IMR-90 (cell line): ENCODE measurements around the gene PAQR5. TPM values are rescaled to one million over a fixed set of nuclear protein-coding genes. Genes with fewer than 3 reads are reported as not detected.

Experiments
- ATAC-seq: fragments of 200-7000 bp; cut with Tn5 transposase; 2 replicates; pipeline ENCODE4 v1.9.1; 2020; ENCODE audit warnings: low read depth, mild to moderate bottlenecking, moderate library complexity
- BruUV-seq: library from RNA; stranded (reverse); fragments of 400-500 nt; replicated peaks from 2 replicates; lab custom pipeline; 2021; lab: Mats Ljungman, UMichigan
- CTCF ChIA-PET: fragments of 300-600 bp; formaldehyde crosslinking; extraction: SDS; loops from one replicate; lab custom pipeline; 2021; ENCODE audit warnings: antibody characterized with exemption; lab: Yijun Ruan, JAX
- POLR2A ChIA-PET: fragments of 300-600 bp; sonication (Branson Sonifier 250); formaldehyde crosslinking; loops from one replicate; lab custom pipeline; 2022; ENCODE audit warnings: antibody characterized with exemption; ENCODE audit not compliant: unreplicated experiment; lab: Charles Lee
- DNase-seq: peaks from one replicate; pipeline ENCODE4 v3.0.0; 2013
- H2AFZ ChIP-seq: replicated peaks from 2 replicates; pipeline ENCODE3; 2013; ENCODE audit warnings: low read length, mild to moderate bottlenecking; ENCODE audit not compliant: poor library complexity
- H2AK5ac ChIP-seq: 2 replicates; pipeline ENCODE4 v1.6.1; 2013; ENCODE audit warnings: low read depth, low read length, inconsistent platforms
- H2AK9ac ChIP-seq: replicated peaks from 2 replicates; pipeline ENCODE3; 2013; ENCODE audit warnings: mild to moderate bottlenecking, low read depth, low read length, moderate library complexity; ENCODE audit not compliant: poor library complexity
- H2BK120ac ChIP-seq: 2 replicates; pipeline ENCODE4 v1.6.1; 2013; ENCODE audit warnings: low read depth, low read length, inconsistent platforms
- H2BK15ac ChIP-seq: 3 replicates; pipeline ENCODE4 v1.6.1; 2013; ENCODE audit warnings: low read depth, low read length, inconsistent platforms
- H2BK20ac ChIP-seq: 2 replicates; pipeline ENCODE4 v1.6.1; 2013; ENCODE audit warnings: low read depth, mild to moderate bottlenecking, inconsistent platforms, low read length, moderate library complexity
- H2BK5ac ChIP-seq: 2 replicates; pipeline ENCODE4 v1.6.1; 2013; ENCODE audit warnings: mild to moderate bottlenecking, low read depth, low read length, inconsistent platforms; ENCODE audit not compliant: poor library complexity, severe bottlenecking
- H3K14ac ChIP-seq: replicated peaks from 2 replicates; pipeline ENCODE4 v1.6.1; 2013; ENCODE audit warnings: low read depth, low read length, inconsistent platforms
- H3K18ac ChIP-seq: 2 replicates; pipeline ENCODE4 v1.6.1; 2013; ENCODE audit warnings: low read depth, low read length, control low read depth
- H3K23ac ChIP-seq: 2 replicates; pipeline ENCODE4 v1.6.1; 2013; ENCODE audit warnings: low read depth, low read length, inconsistent platforms
- H3K27ac ChIP-seq: 2 replicates; pipeline ENCODE4 v1.5.1; 2013; ENCODE audit warnings: mild to moderate bottlenecking, control low read depth, low read length; ENCODE audit not compliant: insufficient read depth
- H3K27me3 ChIP-seq: 2 replicates; pipeline ENCODE4 v1.6.1; 2013; ENCODE audit warnings: low read length; ENCODE audit not compliant: control insufficient read depth, insufficient read depth
- H3K36me3 ChIP-seq: 2 replicates; pipeline ENCODE4 v1.6.1; 2013; ENCODE audit warnings: low read length, mixed read lengths; ENCODE audit not compliant: control insufficient read depth, insufficient read depth
- H3K4ac ChIP-seq: 2 replicates; pipeline ENCODE4 v1.6.1; 2013; ENCODE audit warnings: low read depth, low read length, inconsistent platforms
- H3K4me1 ChIP-seq: 2 replicates; pipeline ENCODE4 v1.6.1; 2013; ENCODE audit warnings: low read length, mixed read lengths; ENCODE audit not compliant: control insufficient read depth, insufficient read depth
- H3K4me2 ChIP-seq: 2 replicates; pipeline ENCODE4 v1.6.1; 2013; ENCODE audit warnings: low read depth, mild to moderate bottlenecking, control low read depth, low read length, moderate library complexity
- H3K4me3 ChIP-seq: 2 replicates; pipeline ENCODE4 v1.5.1; 2013; ENCODE audit warnings: low read depth, mild to moderate bottlenecking, control low read depth, low read length, moderate library complexity; ENCODE audit not compliant: insufficient read depth
- H3K56ac ChIP-seq: 2 replicates; pipeline ENCODE4 v1.6.1; 2013; ENCODE audit warnings: low read length, inconsistent platforms; ENCODE audit not compliant: insufficient read depth; ENCODE audit errors: extremely low read depth
- H3K79me1 ChIP-seq, 2 experiments: 2 replicates each; pipeline ENCODE4 v1.6.1; 2013; ENCODE audit warnings: low read length in 2 of 2, inconsistent platforms in 1 of 2, low read depth in 1 of 2
- H3K9ac ChIP-seq: 2 replicates; pipeline ENCODE4 v1.6.1; 2013; ENCODE audit warnings: low read depth, low read length, control low read depth
- H3K9me1 ChIP-seq: 2 replicates; pipeline ENCODE4 v1.6.1; 2013; ENCODE audit warnings: low read length, inconsistent platforms; ENCODE audit not compliant: insufficient read depth
- H3K9me3 ChIP-seq: 2 replicates; pipeline ENCODE4 v1.6.1; 2013; ENCODE audit warnings: low read length; ENCODE audit not compliant: control insufficient read depth, insufficient read depth
- H4K20me1 ChIP-seq: 2 replicates; pipeline ENCODE4 v1.6.1; 2013; ENCODE audit warnings: low read length, inconsistent platforms; ENCODE audit not compliant: insufficient read depth
- H4K5ac ChIP-seq: 2 replicates; pipeline ENCODE4 v1.6.1; 2013; ENCODE audit warnings: mild to moderate bottlenecking, low read depth, low read length, control low read depth
- H4K8ac ChIP-seq, 2 experiments: 2 replicates each; pipeline ENCODE4 v1.6.1; 2013; ENCODE audit warnings: low read depth in 2 of 2, low read length in 2 of 2, control low read depth in 1 of 2, inconsistent platforms in 1 of 2
- H4K91ac ChIP-seq: 2 replicates; pipeline ENCODE4 v1.6.1; 2013; ENCODE audit warnings: low read depth, low read length, inconsistent platforms; ENCODE audit not compliant: insufficient read depth
- BHLHE40 ChIP-seq: fragments of 150-350 bp; IDR thresholded peaks from 2 replicates; pipeline ENCODE4 v1.6.1; 2016; ENCODE audit warnings: mild to moderate bottlenecking, low read depth, low read length
- CHD1 ChIP-seq: IDR thresholded peaks from 2 replicates; pipeline ENCODE4 v1.6.1; 2012; ENCODE audit warnings: low read depth, low read length, improper control_type of control experiment
- CTCF ChIP-seq: conservative IDR thresholded peaks from 2 replicates; pipeline ENCODE4 v1.5.1; 2012; ENCODE audit warnings: mild to moderate bottlenecking, low read depth, low read length, improper control_type of control experiment
- ELK1 ChIP-seq: fragments of 150-350 bp; IDR thresholded peaks from 2 replicates; pipeline ENCODE4 v1.6.1; 2016; ENCODE audit warnings: low read depth, mild to moderate bottlenecking, low read length, moderate library complexity, borderline replicate concordance
- MAZ ChIP-seq: IDR thresholded peaks from 2 replicates; pipeline ENCODE4 v1.6.1; 2012; ENCODE audit warnings: low read depth, mild to moderate bottlenecking, low read length, improper control_type of control experiment, moderate library complexity, borderline replicate concordance
- MXI1 ChIP-seq: IDR thresholded peaks from 2 replicates; pipeline ENCODE4 v1.6.1; 2012; ENCODE audit warnings: low read depth, mild to moderate bottlenecking, low read length, moderate library complexity, borderline replicate concordance
- NFE2L2 ChIP-seq: fragments of 150-350 bp; IDR thresholded peaks from 2 replicates; pipeline ENCODE4 v1.6.1; 2016; ENCODE audit warnings: low read depth, mild to moderate bottlenecking, low read length
- POLR2A ChIP-seq: IDR thresholded peaks from 2 replicates; pipeline ENCODE4 v1.6.1; 2012; ENCODE audit warnings: mild to moderate bottlenecking, low read depth, low read length
- RAD21 ChIP-seq: IDR thresholded peaks from 2 replicates; pipeline ENCODE4 v1.6.1; 2012; ENCODE audit warnings: low read length, improper control_type of control experiment
- RCOR1 ChIP-seq: IDR thresholded peaks from 2 replicates; pipeline ENCODE4 v1.6.1; 2012; ENCODE audit warnings: mild to moderate bottlenecking, low read length, improper control_type of control experiment; ENCODE audit not compliant: insufficient replicate concordance
- RFX5 ChIP-seq: IDR thresholded peaks from 2 replicates; pipeline ENCODE4 v1.8.0; 2012; ENCODE audit warnings: low read depth, mild to moderate bottlenecking, low read length, moderate library complexity
- SMC3 ChIP-seq: fragments of 150-350 bp; IDR thresholded peaks from 2 replicates; pipeline ENCODE4 v1.6.1; 2016; ENCODE audit warnings: low read depth, mild to moderate bottlenecking, antibody characterized with exemption, low read length, moderate library complexity
- USF2 ChIP-seq: fragments of 150-350 bp; IDR thresholded peaks from 2 replicates; pipeline ENCODE4 v1.6.1; 2017; ENCODE audit warnings: mild to moderate bottlenecking, antibody characterized with exemption, low read length, low read depth
- WGBS, 2 experiments: methylation state at CpG; one replicate each; pipeline versions ENCODE4 v1.1.5 to v1.1.7; 2013; ENCODE audit warnings: missing lambda C conversion rate in 2 of 2; ENCODE audit not compliant: insufficient read length in 1 of 2; ENCODE audit errors: extremely low coverage in 2 of 2; 5-methylcytosine and 5-hydroxymethylcytosine counted together
- dilution Hi-C: fragments of 300-500 bp; cut with HindIII; formaldehyde crosslinking; loops from one replicate; pipeline ENCODE4 v1.14.3; 2018; ENCODE audit warnings: low sequenced_read_pairs; ENCODE audit not compliant: unreplicated experiment
- in situ Hi-C: fragments of 300-500 bp; cut with MboI; formaldehyde crosslinking; loops from 3 replicates; pipeline ENCODE4 v1.14.3; 2019; ENCODE audit warnings: low sequenced_read_pairs, inconsistent platforms, mixed read lengths
- intact Hi-C: fragments of 100-400 bp; cut with micrococcal nuclease; formaldehyde crosslinking; loops from 2 replicates; pipeline ENCODE4 v1.10.0; 2022
- polyA plus RNA-seq, 3 experiments: library from polyadenylated mRNA; depleted of rRNA; stranded (reverse); fragments of >200 nt; gene quantifications; 2 replicates each; pipeline ENCODE4 v1.2.3, GENCODE V29; 2012; ENCODE audit warnings: low replicate concordance in 1 of 3
- total RNA-seq: library from RNA; depleted of rRNA; stranded (reverse); fragments of >200 nt; gene quantifications from 2 replicates; pipeline ENCODE4 v1.2.3, GENCODE V29; 2012

PAQR5 gene
- total and polyA plus RNA-seq, 2 of the 4 experiments (the other 2 are of a cell fraction): 2.3 to 2.7 TPM

- no TSS peak for BruUV-seq
- POLR2A ChIA-PET: interaction anchor here (0.6 kb wide), 1 partner anchor 1305 kb away, joined by 3 read pairs; no protein-coding TSS in a partner anchor
- no CpG with 5 or more reads among the region's 20 CpGs for WGBS, 2 experiments
- no peak; the same call in 1 of the 2 replicates for TF ChIP-seq NFE2L2
- TF ChIP-seq RAD21: no peak
- TF ChIP-seq CTCF: no peak
- no peak for TF ChIP-seq CHD1
- peak; percentile 41; the same call in 1 of the 2 replicates for TF ChIP-seq POLR2A
- TF ChIP-seq MXI1: no peak
- TF ChIP-seq RCOR1: peak; percentile 48
- no peak for TF ChIP-seq SMC3
- no peak for TF ChIP-seq ELK1
- TF ChIP-seq BHLHE40: peak; percentile 67; the same call in 1 of the 2 replicates
- no peak for TF ChIP-seq USF2
- peak; percentile 85; the same call in 1 of the 2 replicates for TF ChIP-seq MAZ
- TF ChIP-seq RFX5: no peak
Measured at GRCh38 chr15:69305204-69305931, 6.7 kb downstream of the PAQR5 start.

More at GRCh38 chr15:69305204-69305931, 6.7 kb downstream of the PAQR5 start:
- peaks cover 25% of the 10 kb centered on the region for H3K4me1 ChIP-seq
- DNase-seq: peak; percentile 96
- CTCF ChIA-PET: interaction anchor here (1.1 to 2.4 kb wide), 2 partner anchors 86 to 89 kb away, joined by 3 to 5 read pairs; no protein-coding TSS in a partner anchor
- 0 out of 4 replicates have a peak, but pooled peaks cover 0 to 8% of the 10 kb centered on the region in 2 experiments for H3K79me1 ChIP-seq
- H3K4ac ChIP-seq: peak overlapping the region; percentile 96
- H4K5ac ChIP-seq: peak overlapping the region; percentile 27
- no peak overlapping the region for H3K9ac ChIP-seq
- no peaks in the 10 kb centered on the region; the same call in 1 of the 2 replicates for H4K20me1 ChIP-seq
- peak overlapping the region; percentile 82 for H2AFZ ChIP-seq
- peak overlapping the region; percentile 74 for H2AK9ac ChIP-seq
- H3K23ac ChIP-seq: peak overlapping the region; percentile 91
- peak overlapping the region; percentile 94 for H2AK5ac ChIP-seq
- H3K18ac ChIP-seq: peak overlapping the region; percentile 60
- no peaks in the 10 kb centered on the region for H3K9me3 ChIP-seq
- H4K91ac ChIP-seq: peak overlapping the region; percentile 98
- H3K27ac ChIP-seq: peak overlapping the region; percentile 87
- H3K4me2 ChIP-seq: peak overlapping the region; percentile 32; the same call in 1 of the 2 replicates
- no peak overlapping the region for H3K4me3 ChIP-seq
- in situ Hi-C loops (no loop called here), dilution Hi-C loops (no loop called here), intact Hi-C loops (no loop called here)
- peaks cover 18% of the 10 kb centered on the region for H3K9me1 ChIP-seq
- peak overlapping the region; percentile 97 for H2BK5ac ChIP-seq
- peak overlapping the region; percentile 90 for H4K8ac ChIP-seq
- H3K56ac ChIP-seq: peak overlapping the region; percentile 84; the same call in 1 of the 2 replicates
- no peaks in the 10 kb centered on the region for H3K36me3 ChIP-seq
- H2BK20ac ChIP-seq: peak overlapping the region; percentile 96
- H3K14ac ChIP-seq: peak overlapping the region; percentile 89
- H3K27me3 ChIP-seq: no peaks in the 10 kb centered on the region
- ATAC-seq: peak; percentile 89
- peak overlapping the region; percentile 96 for H2BK120ac ChIP-seq
- H2BK15ac ChIP-seq: peak overlapping the region; percentile 96
